ENCODE results near the gene MMAB.

DNA sequence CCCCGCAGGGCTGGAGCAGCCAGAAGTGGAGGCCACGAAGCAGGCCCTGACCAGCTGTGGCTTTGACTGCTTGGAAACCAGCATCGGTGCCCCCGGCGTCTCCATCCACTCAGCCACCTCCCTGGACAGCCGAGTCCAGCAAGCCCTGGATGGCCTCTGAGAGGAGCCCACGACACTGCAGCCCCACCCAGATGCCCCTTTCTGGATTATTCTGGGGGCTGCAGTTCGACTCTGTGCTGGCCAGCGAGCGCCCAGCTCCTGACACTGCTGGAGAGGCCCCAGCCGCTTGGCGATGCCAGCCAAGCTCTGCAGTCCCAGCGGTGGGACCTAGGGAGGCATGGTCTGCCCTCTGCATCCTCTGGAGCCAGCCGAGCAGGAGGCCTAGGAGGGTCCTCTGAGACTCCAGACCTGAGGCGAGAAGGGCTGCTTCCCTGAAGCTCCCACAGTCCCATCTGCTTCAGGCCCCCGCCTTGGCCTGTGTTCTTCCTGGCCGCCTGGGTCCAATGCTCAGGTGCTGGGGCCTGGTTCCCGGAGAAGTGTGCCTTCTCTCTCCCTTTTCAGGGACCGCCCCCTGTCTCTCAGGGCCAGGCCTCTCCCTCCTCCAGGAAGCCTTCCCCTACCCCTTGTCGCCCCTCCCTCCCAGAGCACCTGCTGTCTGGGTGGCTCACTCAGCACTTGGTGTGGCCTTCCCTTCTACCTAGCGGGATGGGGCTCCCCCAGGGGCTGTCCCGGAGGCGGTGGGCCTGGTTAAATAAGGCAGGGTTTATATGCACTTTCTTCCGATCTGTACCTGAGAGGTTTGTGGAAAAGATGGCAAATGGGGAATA lies 23.3 kb upstream of the MMAB start:
- TF ChIP-seq SPI1 (IDR thresholded peaks at IDR 0.05; ENCODE audit: low read depth, low read length): no peak
- TF ChIP-seq PAX5 (IDR thresholded peaks at IDR 0.05; ENCODE audit: insufficient read depth, low read length, severe bottlenecking): no peak

All from GM12891 (cell line).